Fibroblast of lung (primary cell): Measurements from ENCODE around the gene CTBP2. TPM values are rescaled to one million over a fixed set of nuclear protein-coding genes. Genes with fewer than 3 reads are reported as not detected.

ENCODE experiments used
- DNase-seq, 2 donors: peaks; one replicate each; pipeline versions ENCODE4 v3.0.0 to v3.0.0-alpha.2; 2010; ENCODE audit warnings: low read depth in 2 of 2
- H2AFZ ChIP-seq: 2 replicates; pipeline ENCODE4 v1.5.1; 2012; ENCODE audit warnings: low read length, control low read depth, inconsistent platforms
- H3K27ac ChIP-seq: 2 replicates; pipeline ENCODE4 v1.5.1; 2011; ENCODE audit warnings: low read length, control low read depth; ENCODE audit not compliant: insufficient read depth
- H3K27me3 ChIP-seq: 2 replicates; pipeline ENCODE4 v1.5.1; 2011; ENCODE audit warnings: mild to moderate bottlenecking, low read length; ENCODE audit not compliant: control insufficient read depth, insufficient read depth
- H3K36me3 ChIP-seq: 2 replicates; pipeline ENCODE4 v1.5.1; 2011; ENCODE audit warnings: low read length; ENCODE audit not compliant: control insufficient read depth, insufficient read depth
- H3K4me1 ChIP-seq: 2 replicates; pipeline ENCODE4 v1.5.1; 2011; ENCODE audit warnings: low read length; ENCODE audit not compliant: control insufficient read depth, insufficient read depth; ENCODE audit errors: extremely low read depth
- H3K4me2 ChIP-seq: 2 replicates; pipeline ENCODE4 v1.5.1; 2011; ENCODE audit warnings: low read length, control low read depth; ENCODE audit not compliant: insufficient read depth; ENCODE audit errors: extremely low read depth
- H3K4me3 ChIP-seq, 4 experiments: fragments of 200-600 bp in 1 of 4; sonication (generic) in 1 of 4; replicated peaks in 1 of 4; 2 replicates each; pipeline ENCODE4 v1.5.1; 2011 to 2016; ENCODE audit warnings: low read length in 4 of 4, low read depth in 3 of 4, mild to moderate bottlenecking in 3 of 4, control low read depth in 2 of 4, inconsistent platforms in 1 of 4, mixed read lengths in 1 of 4; ENCODE audit not compliant: insufficient read depth in 1 of 4; ENCODE audit errors: control extremely low read depth in 1 of 4
- H3K79me2 ChIP-seq: 2 replicates; pipeline ENCODE4 v1.5.1; 2012; ENCODE audit warnings: mild to moderate bottlenecking, low read length, inconsistent platforms; ENCODE audit not compliant: control insufficient read depth, insufficient read depth
- H3K9ac ChIP-seq: 2 replicates; pipeline ENCODE4 v1.5.1; 2011; ENCODE audit warnings: mild to moderate bottlenecking, low read length, control low read depth; ENCODE audit not compliant: insufficient read depth
- H3K9me3 ChIP-seq: 2 replicates; pipeline ENCODE4 v1.5.1; 2012; ENCODE audit warnings: low read depth, low read length; ENCODE audit not compliant: control insufficient read depth, insufficient read depth
- H4K20me1 ChIP-seq: 2 replicates; pipeline ENCODE4 v1.5.1; 2011; ENCODE audit warnings: low read length; ENCODE audit not compliant: control insufficient read depth, insufficient read depth; ENCODE audit errors: extremely low read depth
- EZH2 ChIP-seq: IDR thresholded peaks from 2 replicates; pipeline ENCODE4 v1.5.1; 2012; ENCODE audit warnings: low read length, control low read depth, mild to moderate bottlenecking; ENCODE audit errors: missing control alignments
- polyA plus RNA-seq, 2 donors: library from polyadenylated mRNA; depleted of rRNA in 1 of 2; stranded (reverse) in 1 of 2; unstranded in 1 of 2; fragments of >200 nt; gene quantifications; 2 replicates each; pipeline ENCODE4 v1.2.1, GENCODE V29; 2011 to 2012; ENCODE audit warnings: missing spikeins in 1 of 2
- total RNA-seq: library from RNA; depleted of rRNA; stranded (reverse); fragments of >200 nt; gene quantifications from 2 replicates; pipeline ENCODE4 v1.2.1, GENCODE V29; 2014
- TF ChIP-seq, protein P1 (sequence below), 2 donors: IDR thresholded peaks in 1 of 2; conservative IDR thresholded peaks in 1 of 2; 1 replicate in 1 of 2; 2 replicates in 1 of 2; pipeline ENCODE4 v1.5.1; 2011 to 2012; ENCODE audit warnings: low read length in 2 of 2, control low read depth in 1 of 2, inconsistent platforms in 1 of 2, low read depth in 1 of 2, mild to moderate bottlenecking in 1 of 2

CTBP2 gene
- total and polyA plus RNA-seq, 2 donors (not counting 1 experiment from before 2014, with no cell fraction given): 72.1 to 73.3 TPM

DNA sequence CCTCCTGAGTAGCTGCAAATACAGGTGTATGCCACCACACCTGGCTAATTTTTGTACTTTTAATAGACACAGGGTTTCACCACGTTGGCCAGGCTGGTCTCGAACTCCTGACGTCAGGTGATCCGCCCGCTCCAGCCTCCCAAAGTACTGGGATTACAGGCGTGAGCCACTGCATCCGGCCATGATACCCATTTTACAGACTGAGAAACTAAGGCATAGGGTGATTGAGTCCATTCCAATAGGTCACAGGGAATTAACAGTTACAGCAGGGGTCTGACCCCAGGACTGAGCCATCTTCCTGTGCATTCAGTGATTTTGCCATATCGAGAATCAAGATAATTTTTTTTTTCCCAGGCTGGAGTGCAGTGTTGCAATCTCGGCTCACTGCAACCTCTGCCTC lies 12.3 kb upstream of the CTBP2 start:
- Histone ChIP-seq H3K27ac (no peak overlapping the region), H3K9ac (no peak overlapping the region), H2AFZ (no peak overlapping the region), H3K4me1 (no peaks in the 10 kb centered on the region), H3K4me2 (no peak overlapping the region), H3K9me3 (no peaks in the 10 kb centered on the region), H3K27me3 (peaks cover 9% of the 10 kb centered on the region), H3K4me3 (no peak overlapping the region), H3K79me2 (no peaks in the 10 kb centered on the region), H3K36me3 (no peaks in the 10 kb centered on the region), H4K20me1 (no peaks in the 10 kb centered on the region)
- TF ChIP-seq EZH2: no peak
- TF ChIP-seq, protein P1, sequence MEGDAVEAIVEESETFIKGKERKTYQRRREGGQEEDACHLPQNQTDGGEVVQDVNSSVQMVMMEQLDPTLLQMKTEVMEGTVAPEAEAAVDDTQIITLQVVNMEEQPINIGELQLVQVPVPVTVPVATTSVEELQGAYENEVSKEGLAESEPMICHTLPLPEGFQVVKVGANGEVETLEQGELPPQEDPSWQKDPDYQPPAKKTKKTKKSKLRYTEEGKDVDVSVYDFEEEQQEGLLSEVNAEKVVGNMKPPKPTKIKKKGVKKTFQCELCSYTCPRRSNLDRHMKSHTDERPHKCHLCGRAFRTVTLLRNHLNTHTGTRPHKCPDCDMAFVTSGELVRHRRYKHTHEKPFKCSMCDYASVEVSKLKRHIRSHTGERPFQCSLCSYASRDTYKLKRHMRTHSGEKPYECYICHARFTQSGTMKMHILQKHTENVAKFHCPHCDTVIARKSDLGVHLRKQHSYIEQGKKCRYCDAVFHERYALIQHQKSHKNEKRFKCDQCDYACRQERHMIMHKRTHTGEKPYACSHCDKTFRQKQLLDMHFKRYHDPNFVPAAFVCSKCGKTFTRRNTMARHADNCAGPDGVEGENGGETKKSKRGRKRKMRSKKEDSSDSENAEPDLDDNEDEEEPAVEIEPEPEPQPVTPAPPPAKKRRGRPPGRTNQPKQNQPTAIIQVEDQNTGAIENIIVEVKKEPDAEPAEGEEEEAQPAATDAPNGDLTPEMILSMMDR (conservative IDR thresholded peaks at IDR 0.05 in 1 of 2, IDR thresholded peaks at IDR 0.05 in 1 of 2; ENCODE audit: low read depth in 1 of 2, low read length in 2 of 2): no peak
- DNase-seq: no peak

DNA sequence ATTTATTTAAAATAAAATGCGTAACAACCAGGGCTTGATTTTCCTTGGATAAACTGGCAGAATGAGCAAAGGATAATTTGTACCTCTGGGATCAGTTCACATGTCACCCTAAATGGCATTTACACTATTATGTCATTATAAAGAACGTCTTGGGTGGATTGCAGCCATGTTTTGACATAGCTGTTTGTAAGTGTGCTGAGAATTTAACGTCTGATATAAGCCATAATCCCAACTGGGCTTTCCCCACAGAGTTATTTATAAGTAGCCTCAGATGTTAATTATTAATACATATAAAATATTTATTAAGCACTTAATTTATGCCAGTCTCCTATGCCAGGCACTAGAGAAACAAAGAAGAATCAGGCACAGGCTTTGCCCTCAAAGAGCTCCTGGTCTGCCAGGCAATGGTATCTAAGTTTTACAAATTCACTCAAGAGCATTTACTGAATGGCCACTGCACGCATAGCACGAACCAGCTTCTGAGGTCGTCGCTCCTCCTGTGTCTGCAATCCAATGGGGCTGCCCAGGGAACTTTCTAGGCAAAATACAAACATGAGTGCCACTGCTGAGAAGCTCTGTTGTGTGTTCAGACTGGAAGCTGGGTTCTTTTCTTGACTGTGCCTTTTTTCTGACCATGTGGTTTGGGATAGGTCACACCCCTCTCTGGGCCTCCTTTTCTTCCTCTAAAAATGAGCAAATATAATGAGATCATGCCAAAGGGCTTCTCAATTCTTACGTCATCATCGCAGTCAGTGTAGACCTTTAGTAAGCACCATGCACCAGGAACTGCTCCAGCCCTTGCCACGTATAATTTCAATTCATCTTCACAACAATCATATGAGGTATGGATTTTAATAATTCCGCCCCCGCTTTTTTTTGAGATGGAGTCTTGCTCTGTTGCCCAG lies 11.3 kb upstream of the CTBP2 start:
- no peaks in the 10 kb centered on the region for H3K9me3 ChIP-seq
- no peaks in the 10 kb centered on the region for H3K4me1 ChIP-seq
- no peak overlapping the region for H3K27ac ChIP-seq
- no peak for DNase-seq
- H2AFZ ChIP-seq: no peak overlapping the region
- no peaks in the 10 kb centered on the region for H3K79me2 ChIP-seq
- H3K4me2 ChIP-seq: no peak overlapping the region
- no peaks in the 10 kb centered on the region for H3K36me3 ChIP-seq
- H3K4me3 ChIP-seq: no peak overlapping the region
- peaks cover 9% of the 10 kb centered on the region for H3K27me3 ChIP-seq
- H3K9ac ChIP-seq: no peak overlapping the region
- H4K20me1 ChIP-seq: no peaks in the 10 kb centered on the region
- no peak for TF ChIP-seq EZH2
- TF ChIP-seq, protein P1 (conservative IDR thresholded peaks at IDR 0.05 in 1 of 2, IDR thresholded peaks at IDR 0.05 in 1 of 2; ENCODE audit: low read depth in 1 of 2, low read length in 2 of 2): no peak

DNA sequence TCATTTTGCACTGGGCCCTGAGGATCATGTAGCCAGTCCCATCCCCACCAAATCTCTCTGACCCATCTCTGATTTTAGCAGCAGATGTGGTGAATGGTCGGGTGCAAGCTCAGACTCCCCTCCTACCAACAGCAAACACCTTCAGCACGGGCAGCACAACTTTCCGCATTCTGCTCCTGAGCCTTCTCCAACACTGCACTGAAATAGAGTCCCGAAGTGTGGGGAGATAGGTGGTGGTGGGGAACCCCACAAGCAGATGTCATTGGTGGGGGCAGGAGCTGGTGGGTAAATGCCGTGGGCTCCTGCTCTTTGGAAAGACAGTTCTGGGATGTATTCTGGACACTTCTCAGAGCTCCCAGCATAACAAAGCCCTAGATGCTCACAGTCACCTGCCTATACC lies 9.6 kb upstream of the CTBP2 start:
- no peaks in the 10 kb centered on the region for H3K36me3 ChIP-seq
- H3K27me3 ChIP-seq: peaks cover 9% of the 10 kb centered on the region
- no peaks in the 10 kb centered on the region for H3K4me1 ChIP-seq
- H3K79me2 ChIP-seq: no peaks in the 10 kb centered on the region
- no peak overlapping the region for H3K4me3 ChIP-seq
- no peak overlapping the region for H2AFZ ChIP-seq
- H3K9ac ChIP-seq: no peak overlapping the region
- no peaks in the 10 kb centered on the region for H3K9me3 ChIP-seq
- no peak for DNase-seq
- TF ChIP-seq EZH2: no peak
- TF ChIP-seq, protein P1 (conservative IDR thresholded peaks at IDR 0.05 in 1 of 2, IDR thresholded peaks at IDR 0.05 in 1 of 2; ENCODE audit: low read depth in 1 of 2, low read length in 2 of 2): no peak
- H3K27ac ChIP-seq: no peak overlapping the region
- no peak overlapping the region for H3K4me2 ChIP-seq
- H4K20me1 ChIP-seq: no peaks in the 10 kb centered on the region
